ENCODE measurements around the gene FTH1. TPM values are rescaled to one million over a fixed set of nuclear protein-coding genes. Genes with fewer than 3 reads are reported as not detected.

The FTH1 gene
- total RNA-seq, 4 donors from 2014 or later = 1,945 to 2,292 (median 2,070) TPM

GRCh38 chr11:61963016-61963281, 4.5 kb downstream of the FTH1 start:
- peak in 1 of 2 donors; percentile 34 for TF ChIP-seq POLR2A (IDR thresholded peaks at IDR 0.05)
- TF ChIP-seq EP300 (IDR thresholded peaks at IDR 0.05) = no peak
- TF ChIP-seq POLR2AphosphoS5 (IDR thresholded peaks at IDR 0.05) = no peak
- peaks cover 0 to 56% (median 12%) of the 10 kb centered on the region in 3 donors for H3K4me1 ChIP-seq
- ATAC-seq = no peak
- H3K9me3 ChIP-seq = no peaks in the 10 kb centered on the region
- WGBS, 2 donors (ENCODE audit: low coverage in 1 of 2) = 100% methylated on average over 1 of the region's 3 CpGs
- H3K4me3 ChIP-seq = peak overlapping the region in 1 of 2 donors; percentile 92
- H3K36me3 ChIP-seq = peaks cover 0 to 57% of the 10 kb centered on the region in 2 donors
- no peaks in the 10 kb centered on the region for H3K27me3 ChIP-seq
- peak overlapping the region in 3 of 4 donors; percentile 91 to 99 (median 99) for H3K27ac ChIP-seq

- H3K36me3 ChIP-seq = peaks cover 0 to 60% of the 10 kb centered on the region in 2 donors
- H3K27ac ChIP-seq = peak overlapping the region in 3 of 4 donors; percentile 91 to 99 (median 99)
- ATAC-seq = no peak
- WGBS, 2 donors (ENCODE audit: low coverage in 1 of 2) = 81% methylated on average over 6 of the region's 12 CpGs; no CpG with 5 or more reads in 1 of the 2 donors
- no peaks in the 10 kb centered on the region for H3K27me3 ChIP-seq
- peaks cover 0 to 56% (median 12%) of the 10 kb centered on the region in 3 donors for H3K4me1 ChIP-seq
- H3K9me3 ChIP-seq = no peaks in the 10 kb centered on the region
- peak overlapping the region in 1 of 2 donors; percentile 92 for H3K4me3 ChIP-seq
- TF ChIP-seq POLR2A (IDR thresholded peaks at IDR 0.05) (no peak), CTCF (IDR thresholded peaks at IDR 0.05) (no peak), POLR2AphosphoS5 (IDR thresholded peaks at IDR 0.05) (peak; percentile 47)
Observed at GRCh38 chr11:61962213-61963015, 5.0 kb downstream of the FTH1 start.

GRCh38 chr11:61961570-61962212, 5.7 kb downstream of the FTH1 start:
- Histone ChIP-seq H3K36me3 (peaks cover 0 to 68% of the 10 kb centered on the region in 2 donors), H3K4me3 (no peak overlapping the region), H3K27me3 (no peaks in the 10 kb centered on the region), H3K4me1 (peaks cover 0 to 56% (median 12%) of the 10 kb centered on the region in 3 donors), H3K27ac (peak overlapping the region in 3 of 4 donors; percentile 91 to 99 (median 99)), H3K9me3 (no peaks in the 10 kb centered on the region)
- TF ChIP-seq CTCF (IDR thresholded peaks at IDR 0.05) = no peak
- no peak for TF ChIP-seq EP300 (IDR thresholded peaks at IDR 0.05)
- peak; percentile 8 for TF ChIP-seq POLR2AphosphoS5 (IDR thresholded peaks at IDR 0.05)
- TF ChIP-seq POLR2A (IDR thresholded peaks at IDR 0.05) = no peak
- peak; percentile 30 for ATAC-seq
- WGBS, 2 donors (ENCODE audit: low coverage in 1 of 2) = 98% methylated on average over 6 of the region's 8 CpGs; no CpG with 5 or more reads in 1 of the 2 donors

- Histone ChIP-seq H3K36me3 (peaks cover 0 to 67% of the 10 kb centered on the region in 2 donors), H3K4me1 (peaks cover 0 to 64% (median 15%) of the 10 kb centered on the region in 3 donors), H3K9me3 (no peaks in the 10 kb centered on the region), H3K4me3 (no peak overlapping the region), H3K27ac (peak overlapping the region in 3 of 4 donors; percentile 91 to 99 (median 99)), H3K27me3 (peaks cover 5% of the 10 kb centered on the region)
- TF ChIP-seq CTCF (IDR thresholded peaks at IDR 0.05) = no peak
- no peak for TF ChIP-seq POLR2AphosphoS5 (IDR thresholded peaks at IDR 0.05)
- no peak for TF ChIP-seq POLR2A (IDR thresholded peaks at IDR 0.05)
- no peak for TF ChIP-seq EP300 (IDR thresholded peaks at IDR 0.05)
- no peak for ATAC-seq
- no CpG with 5 or more reads among the region's 3 CpGs for WGBS, 2 donors (ENCODE audit: low coverage in 1 of 2)
Observed at GRCh38 chr11:61960532-61960931, 6.9 kb downstream of the FTH1 start.

GRCh38 chr11:61959678-61960077, 7.8 kb downstream of the FTH1 start:
- peak overlapping the region in 3 of 4 donors; percentile 7 to 99 (median 9) for H3K27ac ChIP-seq

More at GRCh38 chr11:61959678-61960077, 7.8 kb downstream of the FTH1 start:
- H3K9me3 ChIP-seq = no peaks in the 10 kb centered on the region
- no peak for TF ChIP-seq POLR2AphosphoS5 (IDR thresholded peaks at IDR 0.05)
- no peak for TF ChIP-seq CTCF (IDR thresholded peaks at IDR 0.05)
- no peak for TF ChIP-seq POLR2A (IDR thresholded peaks at IDR 0.05)
- TF ChIP-seq EP300 (IDR thresholded peaks at IDR 0.05) = no peak
- H3K27me3 ChIP-seq = peaks cover 13% of the 10 kb centered on the region
- no peak overlapping the region for H3K4me3 ChIP-seq
- H3K36me3 ChIP-seq = peaks cover 0 to 58% of the 10 kb centered on the region in 2 donors
- ATAC-seq = no peak
- peaks cover 0 to 64% (median 20%) of the 10 kb centered on the region in 3 donors for H3K4me1 ChIP-seq
- no CpG with 5 or more reads among the region's 6 CpGs for WGBS, 2 donors (ENCODE audit: low coverage in 1 of 2)
